Thoracic aorta (tissue), 2 donors: ENCODE results near the gene ANKRD62. TPM values are rescaled to one million over a fixed set of nuclear protein-coding genes. Genes with fewer than 3 reads are reported as not detected.
"Not testable (repeated sequence)": the region's sequence is repeated elsewhere in the genome, so short reads cannot be mapped to it uniquely, and the experiment has no call there.

Experiments used
- ATAC-seq: fragments of 150-250 bp; one replicate; pipeline ENCODE4 v1.8.0; 2017; ENCODE audit warnings: low read depth; ENCODE audit not compliant: insufficient number of reproducible peaks, low FRiP score
- DNase-seq: peaks from one replicate; pipeline ENCODE4 v3.0.0-alpha.2; 2020; ENCODE audit warnings: low spot score
- H3K27ac ChIP-seq, 2 donors: fragments of 200-600 bp; sonication (generic); 1 replicate in 1 of 2; 2 replicates in 1 of 2; pipeline ENCODE4 v1.5.1; 2016; ENCODE audit warnings: mild to moderate bottlenecking in 2 of 2, moderate library complexity in 2 of 2
- H3K27me3 ChIP-seq: fragments of 200-600 bp; sonication (generic); replicated peaks from 2 replicates; pipeline ENCODE4 v1.6.0; 2016; ENCODE audit warnings: mild to moderate bottlenecking; ENCODE audit not compliant: insufficient read depth
- H3K36me3 ChIP-seq: fragments of 200-600 bp; sonication (generic); one replicate; pipeline ENCODE4 v1.5.1; 2016
- H3K4me1 ChIP-seq, 2 donors: fragments of 200-600 bp; sonication (generic); 1 replicate in 1 of 2; 2 replicates in 1 of 2; pipeline versions ENCODE4 v1.5.1 to v1.6.0; 2016; ENCODE audit warnings: low read depth in 2 of 2, mild to moderate bottlenecking in 1 of 2; ENCODE audit not compliant: control insufficient read depth in 1 of 2
- H3K4me3 ChIP-seq: fragments of 200-600 bp; sonication (generic); 2 replicates; pipeline ENCODE4 v1.5.1; 2016; ENCODE audit warnings: mild to moderate bottlenecking
- H3K9me3 ChIP-seq: fragments of 200-600 bp; sonication (generic); 2 replicates; pipeline ENCODE4 v1.5.1; 2016
- total RNA-seq, 2 donors: library from RNA; depleted of rRNA; stranded (reverse); fragments of >200 nt; gene quantifications; one replicate each; pipeline versions ENCODE4 v1.1.0 to v1.2.3, GENCODE V29; 2016
- TF ChIP-seq, protein P1 (sequence below): fragments of 200-600 bp; sonication (generic); IDR thresholded peaks from one replicate; pipeline ENCODE4 v1.5.1; 2019; ENCODE audit warnings: antibody characterized with exemption

Gene ANKRD62
- total RNA-seq, 2 donors from 2014 or later, result not detected

DNA sequence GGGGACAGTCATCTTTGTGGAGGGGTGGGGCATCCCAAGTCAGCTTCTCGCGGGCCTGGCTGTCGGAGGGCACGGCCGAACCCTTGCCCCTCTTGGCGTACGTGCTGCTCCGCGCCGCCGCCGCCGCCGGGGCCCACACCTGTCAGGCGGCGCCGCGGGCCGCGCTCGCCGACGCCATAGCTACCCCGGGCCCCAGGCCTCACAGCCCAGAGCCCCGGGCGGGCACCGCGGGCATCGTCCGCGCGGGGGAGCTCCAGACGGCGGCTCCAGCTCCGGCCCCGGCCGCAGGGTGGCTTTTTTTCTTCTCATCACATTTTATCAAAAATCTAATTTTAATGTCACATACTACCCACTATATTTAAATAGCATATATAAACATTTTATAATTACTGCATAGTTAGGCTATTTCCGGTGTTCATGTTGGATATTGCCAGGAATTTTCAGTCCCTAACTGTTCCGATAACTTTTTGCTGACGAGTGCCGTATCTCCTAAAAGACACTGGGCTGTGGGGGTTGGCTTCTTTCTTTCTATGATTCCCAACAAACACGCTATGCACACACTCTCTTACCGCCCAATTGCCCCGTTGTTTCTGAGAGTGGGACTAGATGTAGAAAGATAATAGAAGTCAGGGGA, 25.2 kb upstream of the ANKRD62 start:
- not testable (repeated sequence) for DNase-seq, H3K27me3 ChIP-seq, H3K9me3 ChIP-seq, H3K4me1 ChIP-seq, H3K27ac ChIP-seq, H3K36me3 ChIP-seq, ATAC-seq
- TF ChIP-seq, protein P1, sequence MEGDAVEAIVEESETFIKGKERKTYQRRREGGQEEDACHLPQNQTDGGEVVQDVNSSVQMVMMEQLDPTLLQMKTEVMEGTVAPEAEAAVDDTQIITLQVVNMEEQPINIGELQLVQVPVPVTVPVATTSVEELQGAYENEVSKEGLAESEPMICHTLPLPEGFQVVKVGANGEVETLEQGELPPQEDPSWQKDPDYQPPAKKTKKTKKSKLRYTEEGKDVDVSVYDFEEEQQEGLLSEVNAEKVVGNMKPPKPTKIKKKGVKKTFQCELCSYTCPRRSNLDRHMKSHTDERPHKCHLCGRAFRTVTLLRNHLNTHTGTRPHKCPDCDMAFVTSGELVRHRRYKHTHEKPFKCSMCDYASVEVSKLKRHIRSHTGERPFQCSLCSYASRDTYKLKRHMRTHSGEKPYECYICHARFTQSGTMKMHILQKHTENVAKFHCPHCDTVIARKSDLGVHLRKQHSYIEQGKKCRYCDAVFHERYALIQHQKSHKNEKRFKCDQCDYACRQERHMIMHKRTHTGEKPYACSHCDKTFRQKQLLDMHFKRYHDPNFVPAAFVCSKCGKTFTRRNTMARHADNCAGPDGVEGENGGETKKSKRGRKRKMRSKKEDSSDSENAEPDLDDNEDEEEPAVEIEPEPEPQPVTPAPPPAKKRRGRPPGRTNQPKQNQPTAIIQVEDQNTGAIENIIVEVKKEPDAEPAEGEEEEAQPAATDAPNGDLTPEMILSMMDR, result peak; percentile 45
- H3K4me3 ChIP-seq, result peak overlapping the region; percentile 60

DNA sequence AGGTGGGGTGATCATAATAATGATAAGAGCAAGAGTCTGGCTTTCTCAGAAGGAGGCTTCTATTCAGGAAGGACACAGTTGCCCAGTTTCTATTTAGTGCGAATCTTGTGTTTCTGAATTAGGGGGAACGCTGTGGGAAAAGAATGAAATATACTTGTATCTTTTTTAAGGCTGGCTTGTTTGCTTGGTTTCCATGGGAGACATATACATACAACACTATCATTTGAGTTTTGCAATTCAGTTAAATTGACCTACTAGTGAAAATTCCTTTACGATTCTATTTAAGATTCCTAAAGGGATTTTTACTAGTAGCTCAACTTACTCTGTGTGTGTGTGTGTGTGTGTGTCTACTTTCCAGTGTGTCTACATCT, 24.7 kb upstream of the ANKRD62 start:
- no peaks in the 10 kb centered on the region for H3K4me1 ChIP-seq
- no peak for DNase-seq
- no peaks in the 10 kb centered on the region for H3K36me3 ChIP-seq
- TF ChIP-seq, protein P1, result no peak
- no peak overlapping the region for H3K27ac ChIP-seq
- no peak for ATAC-seq
- no peaks in the 10 kb centered on the region for H3K9me3 ChIP-seq
- no peaks in the 10 kb centered on the region for H3K27me3 ChIP-seq
- peak overlapping the region; percentile 60 for H3K4me3 ChIP-seq

DNA sequence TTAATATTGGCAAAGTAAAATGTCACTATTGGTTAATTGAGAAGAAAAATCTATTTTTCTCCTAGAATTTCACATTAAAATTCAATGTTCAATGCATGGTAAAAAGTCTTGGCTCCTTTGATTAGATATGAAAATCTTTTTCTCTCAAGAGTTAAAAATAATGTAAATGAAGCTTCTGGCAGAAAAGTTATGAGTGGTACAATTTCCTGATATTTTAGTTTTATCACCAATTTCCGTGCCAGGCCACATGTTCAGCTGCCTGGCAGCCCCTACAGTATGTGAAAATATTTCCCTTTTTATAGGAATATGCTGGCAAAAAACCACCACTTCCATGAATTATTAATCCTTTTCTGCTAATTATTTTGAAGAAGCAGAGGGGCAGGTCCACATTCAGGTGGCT, 22.6 kb upstream of the ANKRD62 start:
- not testable (repeated sequence) for DNase-seq, H3K9me3 ChIP-seq, H3K36me3 ChIP-seq, H3K27me3 ChIP-seq, H3K27ac ChIP-seq, H3K4me3 ChIP-seq, ATAC-seq, H3K4me1 ChIP-seq

DNA sequence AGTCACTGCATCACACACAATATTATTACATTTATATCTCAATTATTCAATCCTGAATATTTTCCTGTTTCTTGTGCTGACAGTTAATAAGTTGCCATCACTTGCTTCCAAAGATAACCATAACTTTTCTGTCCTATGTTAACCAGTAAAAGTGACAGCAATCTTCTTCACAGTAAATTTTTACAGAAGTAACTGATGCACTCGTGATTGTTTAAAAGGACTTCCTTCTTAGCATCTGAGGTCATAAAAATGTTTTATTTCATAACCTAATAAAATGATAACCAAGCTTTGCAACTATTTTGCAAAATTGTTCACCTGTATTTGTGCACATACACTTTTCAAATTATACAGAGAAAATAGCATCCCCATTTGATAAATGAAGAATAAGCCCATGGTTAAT, 20.6 kb upstream of the ANKRD62 start:
- Histone ChIP-seq H3K36me3 (no peaks in the 10 kb centered on the region), H3K27ac (no peak overlapping the region), H3K9me3 (no peaks in the 10 kb centered on the region), H3K27me3 (no peaks in the 10 kb centered on the region), H3K4me3 (no peak overlapping the region), H3K4me1 (no peaks in the 10 kb centered on the region)
- TF ChIP-seq, protein P1, result no peak
- ATAC-seq, result no peak
- DNase-seq, result no peak

GRCh38 chr18:12074736-12075135, 18.9 kb upstream of the ANKRD62 start:
- Histone ChIP-seq H3K27ac (no peak overlapping the region), H3K9me3 (no peaks in the 10 kb centered on the region), H3K4me1 (peaks cover 4% of the 10 kb centered on the region in 2 donors), H3K36me3 (no peaks in the 10 kb centered on the region), H3K27me3 (no peaks in the 10 kb centered on the region), H3K4me3 (no peak overlapping the region)
- TF ChIP-seq, protein P1, result no peak
- no peak for ATAC-seq
- DNase-seq, result no peak
